Measurements from ENCODE around the gene L3MBTL4.
"Not testable (repeated sequence)": the region's sequence is repeated elsewhere in the genome, so short reads cannot be mapped to it uniquely, and the experiment has no call there.

Gene L3MBTL4

GRCh38 chr18:6107794-6108193 lies 306.9 kb downstream of the L3MBTL4 start:
- no peak for DNase-seq (ENCODE audit: low spot score)

- DNase-seq (ENCODE audit: low spot score), result no peak
Measured at GRCh38 chr18:6106091-6106685, 308.5 kb downstream of the L3MBTL4 start.

- DNase-seq (ENCODE audit: low spot score), result no peak
Measured at GRCh38 chr18:6103741-6104140, 311.0 kb downstream of the L3MBTL4 start.

GRCh38 chr18:6096730-6097129 lies 318.0 kb downstream of the L3MBTL4 start:
- no peak for DNase-seq (ENCODE audit: low spot score)

GRCh38 chr18:6088432-6088831 lies 326.3 kb downstream of the L3MBTL4 start:
- DNase-seq (ENCODE audit: low spot score), result no peak

- DNase-seq (ENCODE audit: low spot score), result no peak
Measured at GRCh38 chr18:6086731-6087130, 328.0 kb downstream of the L3MBTL4 start.

GRCh38 chr18:6079406-6079805 lies 335.3 kb downstream of the L3MBTL4 start:
- DNase-seq (ENCODE audit: low spot score), result no peak

GRCh38 chr18:6078877-6079276 lies 335.8 kb downstream of the L3MBTL4 start:
- no peak for DNase-seq (ENCODE audit: low spot score)

GRCh38 chr18:6072423-6072822 lies 342.3 kb downstream of the L3MBTL4 start:
- not testable (repeated sequence) for DNase-seq (ENCODE audit: low spot score)

GRCh38 chr18:6069539-6069938 lies 345.2 kb downstream of the L3MBTL4 start:
- DNase-seq (ENCODE audit: low spot score), result no peak

- no peak for DNase-seq (ENCODE audit: low spot score)
Measured at GRCh38 chr18:6069103-6069502, 345.6 kb downstream of the L3MBTL4 start.

- DNase-seq (ENCODE audit: low spot score), result no peak
Measured at GRCh38 chr18:6060149-6060548, 354.6 kb downstream of the L3MBTL4 start.

- no peak for DNase-seq (ENCODE audit: low spot score)
Measured at GRCh38 chr18:6059551-6059950, 355.2 kb downstream of the L3MBTL4 start.

GRCh38 chr18:6058941-6059340 lies 355.8 kb downstream of the L3MBTL4 start:
- DNase-seq (ENCODE audit: low spot score), result no peak

- DNase-seq (ENCODE audit: low spot score), result no peak
Measured at GRCh38 chr18:6057604-6058003, 357.1 kb downstream of the L3MBTL4 start.

- DNase-seq (ENCODE audit: low spot score), result no peak
Measured at GRCh38 chr18:6056171-6056910, 358.4 kb downstream of the L3MBTL4 start.

- DNase-seq (ENCODE audit: low spot score), result no peak
Measured at GRCh38 chr18:6055711-6056110, 359.0 kb downstream of the L3MBTL4 start.

GRCh38 chr18:6054256-6054842 lies 360.4 kb downstream of the L3MBTL4 start:
- DNase-seq (ENCODE audit: low spot score), result no peak

GRCh38 chr18:6052449-6052913 lies 362.2 kb downstream of the L3MBTL4 start:
- DNase-seq (ENCODE audit: low spot score), result no peak

GRCh38 chr18:6047596-6047995 lies 367.1 kb downstream of the L3MBTL4 start:
- not testable (repeated sequence) for DNase-seq (ENCODE audit: low spot score)

GRCh38 chr18:6044773-6045172 lies 369.9 kb downstream of the L3MBTL4 start:
- DNase-seq (ENCODE audit: low spot score), result no peak

- DNase-seq (ENCODE audit: low spot score), result no peak
Measured at GRCh38 chr18:6044319-6044718, 370.4 kb downstream of the L3MBTL4 start.

- no peak for DNase-seq (ENCODE audit: low spot score)
Measured at GRCh38 chr18:6039055-6039454, 375.7 kb downstream of the L3MBTL4 start.

Data from hematopoietic multipotent progenitor cell treated with erythropoietin and hydrocortisone succinate and interleukin-3 and kit ligand, for 15 days (in vitro differentiated cells).